ENCODE data around the gene PCDHGC5.

The PCDHGC5 gene

GRCh38 chr5:141513627-141514329 is 24.9 kb downstream of the PCDHGC5 start:
- peak; percentile 79 for DNase-seq

- peak; percentile 16 for DNase-seq
Measured at GRCh38 chr5:141514330-141515133, 25.7 kb downstream of the PCDHGC5 start.

GRCh38 chr5:141515141-141515540 is 26.3 kb downstream of the PCDHGC5 start:
- DNase-seq: no peak

GRCh38 chr5:141515946-141516671 is 27.2 kb downstream of the PCDHGC5 start:
- no peak for DNase-seq

- DNase-seq: no peak
Measured at GRCh38 chr5:141516672-141517025, 27.8 kb downstream of the PCDHGC5 start.

- no peak for DNase-seq
Measured at GRCh38 chr5:141517312-141517711, 28.4 kb downstream of the PCDHGC5 start.

GRCh38 chr5:141517880-141518617 is 29.2 kb downstream of the PCDHGC5 start:
- DNase-seq: no peak

- no peak for DNase-seq
Measured at GRCh38 chr5:141518618-141519015, 29.7 kb downstream of the PCDHGC5 start.

GRCh38 chr5:141519605-141520565 is 31.0 kb downstream of the PCDHGC5 start:
- no peak for DNase-seq

GRCh38 chr5:141521244-141521781 is 32.4 kb downstream of the PCDHGC5 start:
- no peak for DNase-seq

GRCh38 chr5:141522301-141522700 is 33.4 kb downstream of the PCDHGC5 start:
- no peak for DNase-seq

GRCh38 chr5:141523991-141524390 is 35.1 kb downstream of the PCDHGC5 start:
- DNase-seq: no peak

- peak; percentile 37 for DNase-seq
Measured at GRCh38 chr5:141524604-141525597, 36.0 kb downstream of the PCDHGC5 start.

GRCh38 chr5:141525653-141526052 is 36.8 kb downstream of the PCDHGC5 start:
- no peak for DNase-seq

GRCh38 chr5:141527426-141527825 is 38.5 kb downstream of the PCDHGC5 start:
- DNase-seq: no peak

GRCh38 chr5:141528291-141528984 is 39.6 kb downstream of the PCDHGC5 start:
- DNase-seq: no peak

GRCh38 chr5:141529002-141529401 is 40.1 kb downstream of the PCDHGC5 start:
- no peak for DNase-seq

- no peak for DNase-seq
Measured at GRCh38 chr5:141529873-141530272, 41.0 kb downstream of the PCDHGC5 start.

- no peak for DNase-seq
Measured at GRCh38 chr5:141532726-141533125, 43.8 kb downstream of the PCDHGC5 start.

- DNase-seq: no peak
Measured at GRCh38 chr5:141533897-141534296, 45.0 kb downstream of the PCDHGC5 start.
